Activated CD4-positive, alpha-beta T cell treated with anti-CD3 and anti-CD28 coated beads for 48 hours (primary cell): ENCODE measurements around the gene ALDH9A1.

ENCODE experiments used
- DNase-seq: peaks from one replicate; pipeline ENCODE4 v3.0.0-alpha.2; 2020

The ALDH9A1 gene

DNA sequence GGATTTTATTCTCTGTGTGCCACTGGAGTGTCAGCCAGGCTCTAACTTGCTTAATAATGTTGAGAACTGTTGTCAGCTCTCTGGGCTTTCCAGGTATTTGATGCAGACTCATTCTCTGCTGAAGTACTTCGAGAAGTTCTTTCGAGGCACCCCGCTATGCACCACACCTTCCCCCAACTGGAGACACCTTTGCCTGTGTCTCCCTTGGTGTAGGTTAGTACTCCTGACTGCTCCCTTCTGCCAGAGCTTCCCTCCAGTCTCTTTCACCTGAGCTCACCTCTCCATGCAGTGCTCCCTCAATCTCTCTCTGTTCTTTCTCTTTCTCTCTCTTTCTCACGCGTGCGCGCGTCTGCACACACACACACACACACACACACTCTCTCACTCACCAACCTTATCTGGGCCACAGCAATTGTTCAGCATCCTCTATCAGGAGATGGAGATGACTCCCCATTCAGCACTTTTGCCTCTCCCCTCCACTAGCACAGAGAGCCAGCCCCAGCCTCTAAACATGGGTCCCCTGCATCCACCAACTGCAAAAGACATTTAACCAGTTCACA is 81.3 kb downstream of the ALDH9A1 start:
- DNase-seq: no peak

DNA sequence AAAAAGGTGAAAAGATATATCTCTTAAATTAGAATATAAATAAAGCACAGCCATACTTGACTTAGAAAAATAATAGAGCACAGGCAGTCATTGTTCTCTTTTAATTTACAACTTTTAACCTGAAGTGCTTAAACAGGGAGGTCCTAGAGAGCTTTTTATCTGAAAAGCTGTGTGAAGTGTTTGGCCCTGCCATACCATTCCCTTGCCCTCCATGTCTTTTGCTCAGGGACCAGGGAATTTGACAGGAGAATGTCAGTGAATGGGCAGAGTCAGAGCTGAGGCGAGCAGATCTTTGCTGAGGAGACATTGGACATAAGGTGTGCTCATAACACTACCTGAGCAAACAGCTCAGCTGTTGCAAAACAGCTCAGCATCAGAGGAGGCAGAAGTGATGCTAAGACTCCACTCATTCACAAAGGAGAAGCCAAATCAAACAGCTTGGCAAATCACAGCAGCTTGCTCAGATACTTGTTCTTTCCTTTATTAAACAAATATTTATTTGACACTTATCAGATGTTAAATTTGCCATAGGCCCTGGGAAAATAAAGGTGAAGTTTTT is 82.2 kb downstream of the ALDH9A1 start:
- no peak for DNase-seq
